GM19455 (cell line): ENCODE results near the gene CELF1.

ENCODE experiments used
- ATAC-seq: cut with Tn5 transposase; IDR thresholded peaks from one replicate; pipeline ENCODE4 v1.9.1; 2021; ENCODE audit not compliant: unreplicated experiment

CELF1 gene

DNA sequence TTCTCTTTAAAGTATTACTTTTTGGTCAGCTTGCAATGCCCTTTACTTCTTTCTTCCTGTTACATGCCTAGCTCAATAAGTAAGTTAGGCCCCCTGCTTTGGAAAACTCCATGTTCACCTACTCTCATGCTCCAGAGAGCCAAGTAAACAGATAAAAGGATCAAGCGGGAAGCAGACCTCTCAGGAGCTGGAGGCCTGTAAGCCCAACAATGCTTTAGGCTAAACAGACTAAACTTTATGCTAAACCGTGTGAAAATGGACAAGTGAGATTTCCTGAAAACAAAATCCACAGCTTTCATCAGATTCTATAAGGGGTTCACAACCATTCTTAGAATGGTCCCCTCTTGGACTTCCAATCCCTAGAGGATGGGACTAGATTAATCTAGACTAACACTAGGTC lies 40.2 kb downstream of the CELF1 start:
- no peak for ATAC-seq

DNA sequence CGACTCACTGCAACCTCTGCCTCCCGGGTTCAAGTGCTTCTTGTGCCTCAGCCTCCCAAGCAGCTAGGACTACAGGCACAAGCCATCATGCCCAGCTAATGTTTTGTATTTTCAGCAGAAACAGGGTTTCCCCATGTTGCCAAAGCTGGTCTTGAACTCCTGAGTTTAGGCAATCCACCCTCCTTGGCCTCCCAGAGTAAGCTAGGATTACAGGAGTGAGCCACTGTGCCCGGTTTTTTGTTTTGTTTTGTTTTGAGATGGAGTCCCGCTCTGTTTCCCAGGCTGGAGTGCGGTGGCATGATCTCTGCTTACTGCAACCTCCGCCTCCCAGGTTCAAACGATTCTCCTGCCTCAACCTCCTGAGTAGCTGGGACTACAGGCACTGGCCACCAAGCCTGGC lies 41.0 kb downstream of the CELF1 start:
- ATAC-seq: no peak

DNA sequence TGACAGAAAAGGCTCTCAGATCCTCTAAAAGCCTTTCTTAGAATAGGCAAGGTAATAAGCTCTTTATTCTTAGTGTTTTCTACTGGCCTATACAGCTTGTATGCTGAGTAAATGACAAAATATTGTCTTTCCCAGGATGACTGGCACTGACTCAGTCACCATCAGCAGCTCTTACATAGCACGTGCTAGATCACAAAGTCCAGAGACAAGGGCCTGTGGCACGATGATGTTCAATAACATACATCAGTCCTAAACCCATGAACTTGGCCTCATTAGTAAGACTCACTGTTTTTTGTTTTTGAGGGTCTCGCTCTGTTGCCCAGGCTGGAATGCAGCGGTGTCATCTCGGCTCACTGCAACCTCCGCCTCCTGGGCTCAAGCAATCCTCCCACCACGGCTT lies 42.7 kb downstream of the CELF1 start:
- no peak for ATAC-seq

DNA sequence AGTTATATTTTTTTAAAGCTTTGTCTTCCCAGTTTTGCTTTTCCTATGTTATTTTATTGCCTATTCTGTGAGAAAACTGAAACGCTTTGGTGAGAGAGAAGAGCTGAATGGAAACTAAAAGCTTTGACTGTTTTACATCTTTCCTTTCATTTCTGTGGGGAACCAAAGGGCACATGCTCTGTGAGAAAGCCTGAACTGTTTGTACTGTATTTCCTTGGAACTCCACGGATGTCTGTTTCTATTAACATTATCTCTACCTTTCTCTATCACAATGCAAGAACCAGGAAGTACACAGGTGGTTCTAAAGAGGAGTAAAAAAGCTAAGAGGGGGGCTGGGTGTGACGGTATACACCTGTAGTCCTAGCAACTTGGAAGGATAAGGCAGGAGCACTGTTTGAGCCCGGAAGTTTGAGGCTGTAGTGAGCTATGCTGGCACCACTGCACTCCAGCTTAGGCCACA lies 43.8 kb downstream of the CELF1 start:
- peak; percentile 36 for ATAC-seq

DNA sequence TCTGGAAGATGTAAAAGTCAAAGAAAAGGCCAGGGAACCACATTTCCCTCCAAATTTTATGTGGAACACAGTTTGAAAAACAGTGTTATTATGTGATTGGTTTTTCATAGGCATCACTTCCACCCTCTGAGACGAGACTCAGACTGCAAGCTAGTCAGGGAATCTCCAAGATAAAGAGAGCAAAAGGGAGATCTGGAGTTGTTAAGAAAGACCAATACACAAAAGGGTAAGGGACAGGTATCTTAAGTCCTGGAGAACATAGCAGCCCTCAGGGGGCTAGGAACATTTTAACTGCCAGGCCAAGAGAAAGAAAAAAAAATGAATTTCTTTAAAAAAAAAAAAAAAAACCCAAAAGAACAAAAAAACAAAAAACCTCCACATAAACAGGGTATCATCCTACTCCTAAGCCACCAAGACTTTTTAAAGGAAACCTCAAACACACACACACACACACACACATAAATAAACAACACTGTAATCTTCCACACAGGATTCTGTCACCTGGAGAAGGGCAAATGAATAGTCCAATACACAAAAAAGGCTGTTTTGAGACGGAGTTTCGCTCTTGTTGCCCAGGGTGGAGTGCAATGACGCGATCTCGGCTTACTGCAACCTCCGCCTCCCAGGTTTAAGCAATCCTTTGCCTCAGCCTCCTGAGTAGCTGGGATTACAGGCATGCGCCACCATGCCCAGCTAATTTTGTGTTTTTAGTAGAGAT lies 44.5 kb downstream of the CELF1 start:
- ATAC-seq: no peak

DNA sequence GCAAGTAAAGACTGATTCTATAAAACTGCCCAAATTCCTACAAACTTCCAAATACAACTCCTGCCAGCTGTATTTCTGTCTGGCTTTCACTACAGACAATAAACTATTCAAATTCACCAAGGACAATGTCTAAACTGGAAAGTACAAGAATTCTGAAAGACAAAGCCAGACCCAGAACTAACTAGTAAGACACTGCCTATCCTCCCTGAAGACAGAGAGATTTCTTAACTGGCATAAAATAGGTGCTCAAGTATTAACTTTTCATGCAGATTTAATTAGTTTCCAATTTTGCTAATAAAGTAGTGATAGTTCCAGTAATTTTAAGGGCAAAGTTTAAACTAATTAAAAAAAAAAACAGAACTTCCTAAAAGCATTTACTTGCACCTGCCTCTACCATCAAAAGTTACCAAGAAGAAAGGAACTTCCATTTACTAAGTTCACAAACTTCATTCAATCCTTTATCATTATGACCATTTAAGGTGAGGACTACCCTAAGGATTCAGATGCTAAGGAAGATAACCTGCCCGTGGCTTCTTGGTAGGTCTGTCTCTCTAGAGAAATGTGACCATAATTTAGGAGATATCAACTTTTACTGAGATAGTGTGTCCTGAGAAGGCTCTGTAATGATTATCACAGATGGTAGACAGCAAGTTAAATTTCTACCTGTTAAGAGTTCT lies 45.2 kb downstream of the CELF1 start:
- ATAC-seq: no peak

DNA sequence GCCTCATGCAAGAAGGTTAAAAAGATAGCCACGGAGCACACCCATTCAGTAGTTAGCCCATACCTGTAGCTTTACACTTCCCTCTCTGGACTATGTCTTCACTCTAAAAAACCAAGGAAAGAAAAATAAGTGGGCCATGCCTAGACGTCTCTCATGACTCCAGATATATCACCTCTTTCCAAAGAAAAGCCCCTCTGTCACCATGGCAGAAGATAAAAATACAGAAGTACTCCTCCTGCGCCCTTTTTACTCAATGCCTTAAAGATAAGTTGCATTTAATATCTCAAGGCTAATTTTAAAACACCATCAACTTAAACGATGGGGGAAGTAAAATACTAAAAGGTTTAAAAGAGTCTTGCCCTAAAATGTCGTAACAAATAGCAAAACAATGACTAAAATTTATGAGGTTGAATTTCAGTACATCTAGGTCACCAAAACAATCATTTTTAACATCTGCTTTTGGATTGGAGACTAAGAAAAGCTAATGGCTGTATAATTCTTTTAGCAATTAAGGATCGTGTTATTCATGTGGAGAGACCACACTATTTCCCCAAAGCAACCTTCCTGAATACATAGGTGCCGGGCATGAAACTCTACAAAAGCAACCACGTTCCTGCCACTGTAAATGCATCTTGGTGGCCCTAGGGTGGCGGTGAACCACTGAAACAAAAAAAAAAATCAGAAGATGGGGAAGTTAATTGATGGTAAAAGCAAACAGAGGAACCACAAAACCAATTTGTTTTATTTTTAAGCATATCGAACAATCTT lies 46.0 kb downstream of the CELF1 start:
- ATAC-seq: no peak

DNA sequence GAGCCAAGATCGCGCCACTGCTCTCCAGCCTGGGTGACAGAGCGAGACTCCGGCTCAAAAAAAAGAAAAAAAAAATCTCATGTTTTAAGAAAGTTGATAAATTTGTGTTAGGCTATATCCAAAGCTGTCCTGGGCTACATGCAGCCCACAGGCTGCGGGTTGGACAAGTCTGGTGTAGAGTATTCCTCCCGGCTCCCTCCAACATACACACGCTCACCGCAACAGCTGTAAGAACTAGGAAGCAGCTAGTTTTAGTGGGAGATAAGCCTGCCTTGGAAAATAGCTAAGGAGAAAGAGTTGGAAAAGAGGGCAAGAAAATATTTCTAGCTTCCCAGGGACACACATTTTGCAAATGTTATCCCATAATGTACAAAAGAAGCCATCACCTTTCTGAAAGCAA lies 46.6 kb downstream of the CELF1 start:
- ATAC-seq: no peak

DNA sequence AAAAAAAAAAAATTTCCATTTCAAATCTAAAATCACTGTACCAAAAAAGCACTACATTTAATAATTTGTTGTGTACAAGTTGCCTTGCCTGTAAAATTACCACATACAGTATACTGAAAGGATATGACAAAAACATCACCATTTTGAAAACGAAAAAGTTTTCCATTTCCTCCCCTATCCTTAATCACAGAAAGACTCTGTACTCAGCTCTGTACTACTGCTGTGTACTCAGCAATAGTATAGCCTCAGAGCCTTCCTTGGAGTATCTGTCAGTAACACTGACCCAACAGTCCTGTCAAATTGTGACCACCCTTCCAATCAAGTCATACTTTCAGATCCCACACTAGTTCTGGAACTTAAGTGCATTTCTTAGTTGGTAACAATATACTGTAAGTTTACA lies 48.0 kb downstream of the CELF1 start:
- no peak for ATAC-seq

DNA sequence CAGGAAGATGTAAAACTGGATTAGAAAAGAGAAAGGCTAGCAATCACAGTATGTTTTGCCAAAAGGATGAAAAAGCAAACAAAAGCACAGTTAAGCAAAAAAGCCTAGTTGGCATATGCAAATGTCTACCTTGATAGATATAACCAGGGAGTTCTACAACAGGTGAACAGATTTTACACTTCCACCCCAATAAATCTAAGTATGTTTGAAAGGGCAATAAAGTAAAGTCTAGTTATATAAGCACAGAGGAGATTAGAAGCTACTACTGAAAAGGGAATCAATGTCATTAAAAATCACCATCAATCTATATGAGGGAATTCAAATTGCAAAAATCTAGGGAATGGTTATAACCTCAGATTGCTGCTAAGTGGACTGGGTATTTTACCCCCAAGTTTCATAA lies 49.7 kb downstream of the CELF1 start:
- no peak for ATAC-seq

DNA sequence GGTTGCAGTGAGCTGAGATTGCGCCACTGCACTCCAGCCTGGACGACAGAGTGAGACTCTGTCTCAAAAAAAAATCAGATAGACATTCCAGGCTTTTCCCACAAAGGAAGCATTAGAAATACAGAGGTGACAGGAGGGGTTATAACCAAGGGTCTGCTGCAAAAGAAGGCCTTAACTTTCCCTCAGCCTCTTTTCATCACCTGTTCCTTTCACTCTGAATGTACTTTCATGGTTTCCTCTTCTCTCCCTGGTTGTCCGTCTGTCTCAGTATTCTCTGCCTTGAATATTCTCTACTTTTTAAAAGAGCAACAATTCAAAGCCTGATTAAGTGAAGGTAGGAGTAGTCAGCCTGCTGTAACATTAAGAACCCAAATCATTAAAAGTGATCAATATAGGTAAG lies 50.2 kb downstream of the CELF1 start:
- no peak for ATAC-seq

DNA sequence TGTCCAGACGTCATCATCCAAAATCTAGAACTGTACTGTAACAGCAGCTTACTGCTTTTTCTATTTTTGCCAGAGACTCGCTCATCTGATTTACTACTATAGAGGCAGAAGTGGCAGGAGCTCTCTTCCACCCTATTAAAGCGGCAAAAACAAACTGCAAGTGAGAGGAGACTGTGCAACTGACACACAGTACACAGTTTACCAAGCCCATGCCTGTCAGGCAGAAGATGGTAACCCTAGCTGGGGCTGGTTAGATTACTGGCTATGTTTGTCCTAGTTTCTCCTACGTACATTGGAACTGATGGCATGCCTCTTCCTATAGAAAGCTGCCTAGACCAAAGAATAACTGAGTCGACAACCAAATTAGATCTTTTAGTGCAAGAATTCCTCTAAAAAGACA lies 51.8 kb downstream of the CELF1 start:
- no peak for ATAC-seq

DNA sequence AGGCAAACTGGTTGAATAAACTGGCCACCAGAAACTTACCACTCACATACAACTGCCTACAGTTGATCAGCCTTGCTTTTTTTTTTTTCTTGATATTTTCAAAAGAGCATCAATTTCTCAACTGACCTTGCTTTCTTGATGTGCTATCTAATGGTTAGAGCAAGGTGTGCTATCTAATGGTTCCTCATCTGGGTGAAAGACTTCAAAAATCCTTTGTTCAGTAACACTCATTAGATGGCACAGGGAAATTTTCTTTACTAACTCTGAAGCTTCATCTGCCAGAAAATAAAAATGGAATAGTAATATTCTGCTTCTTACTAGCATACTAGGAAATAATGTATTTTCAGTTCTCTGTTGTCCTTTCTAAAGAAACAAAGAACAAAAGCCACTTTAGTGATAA lies 52.8 kb downstream of the CELF1 start:
- no peak for ATAC-seq

DNA sequence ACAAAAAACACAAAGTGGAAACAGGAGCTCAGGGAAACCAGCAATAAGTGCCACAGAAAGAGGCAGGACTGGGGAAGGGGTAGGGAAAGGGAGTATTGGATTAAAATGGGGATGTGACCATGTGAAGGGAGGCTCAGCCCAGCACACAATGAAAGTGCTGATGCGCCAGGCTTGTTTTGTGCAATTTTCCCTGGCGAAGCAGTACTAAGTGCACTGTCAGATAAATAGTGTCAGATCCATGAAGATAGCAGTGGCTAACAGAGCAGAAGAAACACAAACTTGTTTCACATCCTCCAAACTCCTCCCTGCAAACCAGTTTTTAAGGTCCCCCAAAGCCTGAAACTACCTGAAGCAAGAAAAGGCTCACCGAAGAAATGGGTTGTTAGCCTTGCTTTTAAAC lies 53.3 kb downstream of the CELF1 start:
- no peak for ATAC-seq

DNA sequence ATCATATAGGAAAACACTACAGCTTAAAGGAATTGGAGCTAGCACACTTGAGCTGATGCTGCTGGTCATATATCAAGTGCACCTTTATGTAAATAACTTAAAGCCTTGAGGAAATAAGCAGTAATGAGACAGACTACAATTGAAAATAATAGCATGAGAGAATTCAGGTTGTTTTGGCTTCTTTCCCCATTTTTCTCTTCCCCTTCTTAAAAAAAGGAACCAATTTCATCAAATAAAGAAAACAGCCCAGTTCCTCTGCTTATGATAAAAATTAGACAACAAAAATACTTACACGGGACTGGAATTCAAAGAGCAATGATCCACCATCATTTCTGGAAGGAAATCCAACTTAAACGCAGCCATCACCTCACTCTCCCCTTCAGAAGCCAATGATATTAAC lies 53.8 kb downstream of the CELF1 start:
- no peak for ATAC-seq

DNA sequence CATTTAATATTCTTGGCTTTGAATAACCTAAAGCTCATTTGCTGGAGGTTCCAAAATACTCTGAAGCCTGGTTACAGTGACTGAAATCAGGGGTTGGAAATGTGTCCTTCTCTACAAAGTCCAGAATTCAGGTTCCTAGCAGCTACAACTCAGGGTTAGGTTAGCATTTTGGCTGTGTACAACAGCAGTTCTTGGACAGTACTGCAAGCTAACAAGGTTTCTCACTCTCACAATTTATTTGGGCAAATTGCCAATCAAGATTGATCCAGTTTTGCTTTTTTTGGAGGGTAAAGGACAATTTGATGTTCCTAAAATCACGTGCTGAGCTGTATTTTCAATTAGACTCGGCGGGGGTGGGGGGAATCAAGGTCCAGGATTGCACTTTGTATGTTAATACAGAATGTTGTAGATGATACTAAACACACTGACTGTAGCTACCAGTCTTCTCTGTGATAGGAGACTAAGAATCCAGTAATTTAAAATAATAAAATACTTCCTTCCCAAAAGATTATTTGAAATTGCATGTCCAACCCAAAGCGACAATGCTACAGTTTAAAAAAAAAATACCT lies 54.3 kb downstream of the CELF1 start:
- ATAC-seq: no peak

DNA sequence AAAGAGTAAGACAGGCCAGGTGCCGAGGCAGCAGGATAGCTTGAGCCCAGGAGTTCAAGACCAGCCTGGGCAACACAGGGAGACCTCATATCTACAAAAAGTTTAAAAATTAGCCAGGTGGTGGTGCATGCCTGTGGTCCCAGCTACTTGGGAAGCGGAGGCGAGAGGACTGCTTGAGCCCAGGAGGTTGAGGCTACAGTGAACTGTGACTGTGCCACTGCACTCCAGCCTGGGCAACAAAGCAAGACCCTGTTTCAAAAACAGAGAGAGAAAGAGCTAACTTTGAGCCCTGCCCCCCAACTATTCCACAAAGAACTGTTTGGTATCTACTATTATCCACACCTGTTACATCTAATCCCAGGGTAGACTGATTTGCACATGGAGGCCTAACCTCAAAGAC lies 54.8 kb downstream of the CELF1 start:
- ATAC-seq: no peak

DNA sequence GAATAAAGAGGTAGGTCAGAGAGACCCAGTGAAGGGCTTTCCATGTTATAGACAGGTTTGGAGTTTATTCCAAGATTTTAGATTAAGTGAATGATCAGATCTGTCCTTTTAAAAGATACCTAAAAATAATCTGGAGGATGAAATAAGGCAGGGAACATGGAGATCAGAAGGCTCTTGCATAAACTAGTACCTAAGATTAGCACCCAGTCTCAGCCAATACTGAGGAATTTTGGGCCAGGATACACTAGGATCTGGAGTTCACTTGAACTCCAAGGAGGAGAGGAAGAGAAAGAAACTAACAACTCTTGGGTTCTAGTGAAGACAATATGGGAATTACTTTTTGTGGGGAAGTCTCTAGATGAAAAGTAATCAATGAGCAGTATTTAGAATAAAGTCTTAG lies 56.1 kb downstream of the CELF1 start:
- no peak for ATAC-seq

DNA sequence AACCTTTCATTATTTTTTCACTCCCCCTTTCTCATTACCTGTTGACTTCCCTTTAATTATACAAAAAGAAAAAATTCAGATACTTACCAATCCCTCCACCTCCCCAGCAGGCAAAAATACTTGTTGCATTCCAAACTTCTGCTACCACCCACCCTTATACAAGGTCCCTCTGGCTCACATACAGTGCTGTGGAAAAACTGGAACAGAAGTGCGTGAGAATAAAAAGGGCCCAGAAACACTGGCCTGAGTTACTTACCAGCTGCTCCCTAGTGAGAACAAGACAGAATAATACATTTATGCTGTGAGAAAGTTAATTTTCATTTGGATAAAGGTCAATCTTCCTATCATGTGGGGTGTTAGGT lies 57.1 kb downstream of the CELF1 start:
- ATAC-seq: no peak

DNA sequence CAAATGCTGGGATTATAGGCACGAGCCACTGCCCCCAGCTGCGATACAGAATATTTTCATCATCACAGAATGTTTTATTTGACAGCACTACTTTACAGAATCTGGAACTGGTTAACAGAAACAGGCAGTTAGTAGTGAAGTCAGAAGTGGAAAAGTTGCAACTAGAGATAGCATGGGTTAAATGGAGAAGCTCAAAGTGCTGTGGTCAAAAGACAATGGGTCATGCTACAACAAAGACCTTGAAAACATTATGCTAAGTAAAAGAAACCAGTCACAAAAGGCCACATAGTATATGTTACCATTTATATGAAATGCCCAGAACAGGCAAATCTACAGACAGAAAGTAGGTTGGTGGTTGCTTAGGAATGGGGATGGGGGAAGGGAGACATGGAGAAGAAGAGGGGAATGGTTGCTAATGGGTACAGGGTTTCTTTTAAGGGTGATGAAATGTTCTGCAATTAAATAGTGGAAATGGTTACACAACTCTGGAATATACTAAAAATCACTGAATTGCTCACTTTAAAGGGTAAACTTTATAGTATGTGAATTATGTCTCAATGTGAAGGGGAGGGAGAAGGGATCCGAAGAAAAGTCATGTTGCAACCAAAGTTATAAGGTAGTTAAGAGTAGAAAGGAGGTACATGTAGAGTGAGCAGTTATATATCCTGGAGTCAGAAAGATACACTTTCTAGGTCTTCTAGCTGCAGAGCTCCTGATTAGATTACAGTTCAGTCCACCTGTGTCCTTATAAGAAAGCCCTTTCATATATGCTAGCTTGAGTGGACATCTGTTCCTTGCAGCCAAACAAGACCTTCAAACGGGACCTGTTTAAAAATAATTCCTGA lies 57.7 kb downstream of the CELF1 start:
- no peak for ATAC-seq

DNA sequence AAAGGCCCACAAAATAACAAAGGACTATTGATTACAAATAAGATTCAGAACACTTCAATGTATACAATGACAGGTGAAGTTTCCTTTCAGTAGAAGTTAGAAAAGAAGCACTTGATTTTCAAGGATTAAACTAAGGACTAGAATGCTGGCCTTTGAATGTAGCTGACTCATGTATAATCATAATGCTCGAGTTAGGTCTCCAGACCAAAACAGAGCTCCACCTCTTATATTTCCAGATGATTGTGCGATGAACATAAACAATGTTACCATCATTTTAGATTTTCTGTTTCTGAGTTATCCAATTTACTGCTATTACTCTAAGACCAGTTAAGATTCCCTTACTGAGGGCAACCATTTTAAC lies 63.6 kb downstream of the CELF1 start:
- no peak for ATAC-seq
